Adipocyte (in vitro differentiated cells): ENCODE data around the gene SH3RF3.

Source experiments
- DNase-seq: peaks from one replicate; pipeline ENCODE4 v3.0.0-alpha.2; 2015; ENCODE audit warnings: low read depth
- H3K27me3 ChIP-seq: replicated peaks from 2 replicates; pipeline ENCODE4 v1.7.0; 2013; ENCODE audit warnings: mild to moderate bottlenecking, low read length, moderate library complexity; ENCODE audit not compliant: control insufficient read depth, insufficient read depth
- H3K36me3 ChIP-seq: 2 replicates; pipeline ENCODE4 v1.7.0; 2013; ENCODE audit warnings: low read length, mild to moderate bottlenecking, moderate library complexity; ENCODE audit not compliant: control insufficient read depth, insufficient read depth, severe bottlenecking
- H3K4me1 ChIP-seq: 2 replicates; pipeline ENCODE4 v1.7.0; 2013; ENCODE audit warnings: mild to moderate bottlenecking, low read length, moderate library complexity; ENCODE audit not compliant: control insufficient read depth, insufficient read depth
- H3K4me3 ChIP-seq: 2 replicates; pipeline ENCODE4 v1.7.0; 2013; ENCODE audit warnings: mild to moderate bottlenecking, low read length, moderate library complexity
- H3K9ac ChIP-seq: 2 replicates; pipeline ENCODE4 v1.7.0; 2013; ENCODE audit warnings: mild to moderate bottlenecking, low read length, moderate library complexity
- H3K9me3 ChIP-seq: 2 replicates; pipeline ENCODE4 v1.7.0; 2013; ENCODE audit warnings: mild to moderate bottlenecking, low read length, moderate library complexity; ENCODE audit not compliant: control insufficient read depth

SH3RF3 gene

DNA sequence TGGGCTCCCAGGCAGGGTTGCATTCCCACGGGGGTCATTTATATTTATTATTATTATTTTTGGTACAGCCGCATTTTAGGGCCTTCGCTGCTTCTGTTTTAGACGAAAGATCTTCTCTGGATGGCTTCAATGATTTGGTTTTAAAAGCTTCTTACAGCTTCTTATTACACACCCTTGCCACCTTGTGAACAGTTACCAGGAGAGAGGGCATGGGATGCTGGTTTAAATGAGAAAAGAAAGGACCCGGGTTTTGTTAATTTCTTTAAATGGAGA, 1.7 kb downstream of the SH3RF3 start:
- H3K4me3 ChIP-seq = peak overlapping the region; percentile 92
- peak; percentile 31 for DNase-seq
- H3K4me1 ChIP-seq = peaks cover 40% of the 10 kb centered on the region
- no peaks in the 10 kb centered on the region for H3K27me3 ChIP-seq
- no peaks in the 10 kb centered on the region for H3K9me3 ChIP-seq
- H3K9ac ChIP-seq = peak overlapping the region; percentile 94
- H3K36me3 ChIP-seq = no peaks in the 10 kb centered on the region

- H3K27me3 ChIP-seq = no peaks in the 10 kb centered on the region
- H3K9ac ChIP-seq = no peak overlapping the region
- H3K9me3 ChIP-seq = no peaks in the 10 kb centered on the region
- peak overlapping the region; percentile 92 for H3K4me3 ChIP-seq
- peaks cover 36% of the 10 kb centered on the region for H3K4me1 ChIP-seq
- no peaks in the 10 kb centered on the region for H3K36me3 ChIP-seq
- peak; percentile 73 for DNase-seq
Measured at GRCh38 chr2:109131777-109132176, 2.8 kb downstream of the SH3RF3 start.

- DNase-seq = no peak
- no peaks in the 10 kb centered on the region for H3K27me3 ChIP-seq
- no peak overlapping the region for H3K9ac ChIP-seq
- no peak overlapping the region for H3K4me3 ChIP-seq
- H3K4me1 ChIP-seq = peaks cover 27% of the 10 kb centered on the region
- H3K9me3 ChIP-seq = no peaks in the 10 kb centered on the region
- no peaks in the 10 kb centered on the region for H3K36me3 ChIP-seq
Measured at GRCh38 chr2:109132626-109133025, 3.6 kb downstream of the SH3RF3 start.

GRCh38 chr2:109133746-109134145, 4.7 kb downstream of the SH3RF3 start:
- Histone ChIP-seq H3K27me3 (no peaks in the 10 kb centered on the region), H3K9me3 (no peaks in the 10 kb centered on the region), H3K9ac (no peak overlapping the region), H3K4me3 (no peak overlapping the region), H3K4me1 (peaks cover 25% of the 10 kb centered on the region), H3K36me3 (no peaks in the 10 kb centered on the region)
- DNase-seq = peak; percentile 30

- H3K4me3 ChIP-seq = no peak overlapping the region
- H3K36me3 ChIP-seq = no peaks in the 10 kb centered on the region
- no peaks in the 10 kb centered on the region for H3K9me3 ChIP-seq
- no peaks in the 10 kb centered on the region for H3K27me3 ChIP-seq
- no peak overlapping the region for H3K9ac ChIP-seq
- no peak for DNase-seq
- H3K4me1 ChIP-seq = peaks cover 25% of the 10 kb centered on the region
Measured at GRCh38 chr2:109134741-109135358, 5.8 kb downstream of the SH3RF3 start.

- no peak overlapping the region for H3K9ac ChIP-seq
- no peaks in the 10 kb centered on the region for H3K36me3 ChIP-seq
- H3K9me3 ChIP-seq = no peaks in the 10 kb centered on the region
- H3K27me3 ChIP-seq = no peaks in the 10 kb centered on the region
- H3K4me1 ChIP-seq = peaks cover 25% of the 10 kb centered on the region
- H3K4me3 ChIP-seq = no peak overlapping the region
- DNase-seq = no peak
Measured at GRCh38 chr2:109135359-109136197, 6.6 kb downstream of the SH3RF3 start.

GRCh38 chr2:109136542-109136941, 7.5 kb downstream of the SH3RF3 start:
- no peaks in the 10 kb centered on the region for H3K36me3 ChIP-seq
- H3K9ac ChIP-seq = no peak overlapping the region
- H3K4me3 ChIP-seq = no peak overlapping the region
- H3K4me1 ChIP-seq = peaks cover 18% of the 10 kb centered on the region
- H3K9me3 ChIP-seq = no peaks in the 10 kb centered on the region
- H3K27me3 ChIP-seq = no peaks in the 10 kb centered on the region
- no peak for DNase-seq

DNA sequence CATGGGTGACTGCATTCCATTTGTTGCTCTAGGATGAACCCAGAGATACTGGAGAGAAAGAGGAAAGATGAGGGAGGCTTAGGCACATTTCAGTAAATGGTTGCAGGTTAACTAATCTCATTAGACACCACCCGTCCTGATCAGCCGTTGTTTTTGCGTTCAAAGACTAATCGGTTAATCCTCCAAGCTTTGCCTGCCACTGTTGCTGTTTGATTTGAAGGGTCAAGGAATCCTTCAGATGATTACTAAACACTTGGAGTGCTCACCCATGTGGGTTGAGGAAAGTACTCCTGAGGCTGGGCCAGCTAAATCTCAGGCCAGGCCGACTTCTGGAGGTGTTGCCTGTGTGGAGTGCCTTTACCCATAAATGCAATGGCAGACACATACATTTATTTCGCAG, 8.6 kb downstream of the SH3RF3 start:
- no peaks in the 10 kb centered on the region for H3K36me3 ChIP-seq
- H3K9ac ChIP-seq = no peak overlapping the region
- no peak overlapping the region for H3K4me3 ChIP-seq
- H3K27me3 ChIP-seq = no peaks in the 10 kb centered on the region
- no peak for DNase-seq
- no peaks in the 10 kb centered on the region for H3K9me3 ChIP-seq
- H3K4me1 ChIP-seq = peaks cover 8% of the 10 kb centered on the region

DNA sequence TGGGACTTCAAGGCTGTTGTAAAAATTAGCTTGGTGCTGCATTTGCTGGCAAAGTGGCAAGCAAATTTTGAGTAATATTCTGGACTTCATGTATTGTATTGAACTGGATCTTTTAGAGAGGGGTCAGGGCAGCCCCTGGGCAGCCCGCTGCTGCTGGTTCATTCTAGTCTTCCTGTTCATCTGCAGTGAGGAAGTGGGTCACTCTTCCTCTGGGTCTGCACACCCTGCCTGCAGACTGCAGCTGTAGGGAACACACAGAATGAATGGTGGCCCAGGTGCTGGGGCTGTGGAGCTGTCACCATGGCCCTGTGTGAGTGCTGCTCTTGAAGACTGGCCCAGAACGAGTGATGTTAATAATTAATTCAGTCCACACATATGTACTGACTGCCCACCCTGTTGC, 9.4 kb downstream of the SH3RF3 start:
- Histone ChIP-seq H3K9ac (no peak overlapping the region), H3K27me3 (no peaks in the 10 kb centered on the region), H3K9me3 (no peaks in the 10 kb centered on the region), H3K4me1 (peaks cover 8% of the 10 kb centered on the region), H3K36me3 (no peaks in the 10 kb centered on the region), H3K4me3 (no peak overlapping the region)
- DNase-seq = no peak

GRCh38 chr2:109139002-109139401, 10.0 kb downstream of the SH3RF3 start:
- Histone ChIP-seq H3K4me1 (peaks cover 8% of the 10 kb centered on the region), H3K27me3 (no peaks in the 10 kb centered on the region), H3K9me3 (no peaks in the 10 kb centered on the region), H3K4me3 (no peak overlapping the region), H3K9ac (no peak overlapping the region), H3K36me3 (no peaks in the 10 kb centered on the region)
- peak; percentile 53 for DNase-seq

DNA sequence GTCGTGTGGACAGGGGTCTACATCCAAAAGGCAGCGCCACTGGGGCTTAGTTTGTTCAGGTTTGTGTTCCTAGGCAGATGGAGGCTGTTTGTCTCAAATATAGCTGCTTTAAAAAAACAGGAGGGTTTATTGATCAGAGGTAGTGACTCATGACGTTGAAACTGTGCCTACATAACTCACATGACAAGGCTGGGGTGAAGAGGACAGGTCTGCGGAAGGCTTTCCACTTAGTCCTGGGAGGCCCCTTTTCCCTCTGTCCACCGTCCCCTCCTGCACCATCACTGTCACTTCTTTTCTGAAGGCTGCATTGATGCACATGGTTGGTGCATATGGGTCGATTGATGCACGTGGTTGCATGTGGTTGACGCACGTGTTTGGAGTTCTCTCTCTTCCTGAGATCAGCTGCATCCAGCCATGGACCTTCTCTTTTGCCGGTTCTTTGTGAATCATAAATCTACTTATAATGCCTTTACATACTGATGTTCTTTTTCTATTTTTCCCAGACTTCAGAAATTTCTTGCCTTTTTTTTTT, 10.9 kb downstream of the SH3RF3 start:
- no peak overlapping the region for H3K4me3 ChIP-seq
- no peaks in the 10 kb centered on the region for H3K27me3 ChIP-seq
- DNase-seq = no peak
- no peaks in the 10 kb centered on the region for H3K36me3 ChIP-seq
- no peaks in the 10 kb centered on the region for H3K9me3 ChIP-seq
- H3K9ac ChIP-seq = no peak overlapping the region
- peaks cover 8% of the 10 kb centered on the region for H3K4me1 ChIP-seq
